Right renal cortex interstitium (tissue), 3 donors: ENCODE results near the gene AARS1. TPM values are rescaled to one million over a fixed set of nuclear protein-coding genes. Genes with fewer than 3 reads are reported as not detected.
"Not testable (repeated sequence)": the region's sequence is repeated elsewhere in the genome, so short reads cannot be mapped to it uniquely, and the experiment has no call there.

Experiments
- DNase-seq, 3 donors: peaks; one replicate each; pipeline ENCODE4 v3.0.0-alpha.2; 2013; ENCODE audit warnings: low read depth in 3 of 3, low spot score in 2 of 3
- polyA plus RNA-seq, 3 donors: library from polyadenylated mRNA; unstranded; fragments of 120-200 nt; gene quantifications; one replicate each; pipeline ENCODE4 v1.2.1, GENCODE V29; 2013; ENCODE audit not compliant: insufficient read length in 3 of 3

AARS1 gene
- polyA plus RNA-seq, 3 donors, result 82.7 to 97.8 (median 91.1) TPM

GRCh38 chr16:70276392-70276791 is 12.9 kb downstream of the AARS1 start:
- no peak for DNase-seq

GRCh38 chr16:70271696-70272095 is 17.6 kb downstream of the AARS1 start:
- DNase-seq, result no peak

GRCh38 chr16:70270176-70270575 is 19.1 kb downstream of the AARS1 start:
- no peak for DNase-seq

- no peak for DNase-seq
These were observed 19.8 kb downstream of the AARS1 start for GRCh38 chr16:70269471-70269870.

- DNase-seq, result not testable (repeated sequence)
These were observed 21.4 kb downstream of the AARS1 start for GRCh38 chr16:70267922-70268321.

- no peak for DNase-seq
These were observed 21.8 kb downstream of the AARS1 start for GRCh38 chr16:70267516-70267915.

- not testable (repeated sequence) for DNase-seq
These were observed 29.4 kb downstream of the AARS1 start for GRCh38 chr16:70259903-70260302.

GRCh38 chr16:70258946-70259345 is 30.4 kb downstream of the AARS1 start:
- DNase-seq, result no peak

GRCh38 chr16:70258065-70258464 is 31.2 kb downstream of the AARS1 start:
- DNase-seq, result no peak

GRCh38 chr16:70257391-70257790 is 31.9 kb downstream of the AARS1 start:
- no peak for DNase-seq

GRCh38 chr16:70255574-70255973 is 33.7 kb downstream of the AARS1 start:
- DNase-seq, result no peak

GRCh38 chr16:70254965-70255286 is 34.4 kb downstream of the AARS1 start:
- no peak for DNase-seq

GRCh38 chr16:70254180-70254964 is 34.9 kb downstream of the AARS1 start:
- DNase-seq, result no peak

GRCh38 chr16:70253291-70254106 is 35.8 kb downstream of the AARS1 start:
- DNase-seq, result no peak

GRCh38 chr16:70252355-70252988 is 36.8 kb downstream of the AARS1 start:
- no peak for DNase-seq

GRCh38 chr16:70251629-70252354 is 37.5 kb downstream of the AARS1 start, which contains the start of gene EXOSC6:
TSS of gene EXOSC6 (minus strand) at chr16:70251940. CDS start at chr16:70251900, 40 bp downstream.
- peak; percentile 75 to 84 (median 83) for DNase-seq

GRCh38 chr16:70250748-70251628 is 38.3 kb downstream of the AARS1 start:
- peak in 1 of 3 donors; percentile 16 for DNase-seq

- DNase-seq, result not testable (repeated sequence)
These were observed 39.6 kb downstream of the AARS1 start for GRCh38 chr16:70249697-70250096.

- not testable (repeated sequence) for DNase-seq
These were observed 50.5 kb downstream of the AARS1 start for GRCh38 chr16:70238773-70239172.

GRCh38 chr16:70231831-70232230 is 57.5 kb downstream of the AARS1 start:
- DNase-seq, result not testable (repeated sequence)
